Stimulated activated CD8-positive, alpha-beta memory T cell treated with anti-CD3 and anti-CD28 coated beads, Interleukin-7, amount 100 ng/mL, for 1 hour (primary cell): ENCODE measurements around the gene LEAP2.

ENCODE experiments used
- DNase-seq, 2 donors: peaks; one replicate each; pipeline ENCODE4 v3.0.0-alpha.2; 2020; ENCODE audit warnings: low read depth in 2 of 2

LEAP2 gene

DNA sequence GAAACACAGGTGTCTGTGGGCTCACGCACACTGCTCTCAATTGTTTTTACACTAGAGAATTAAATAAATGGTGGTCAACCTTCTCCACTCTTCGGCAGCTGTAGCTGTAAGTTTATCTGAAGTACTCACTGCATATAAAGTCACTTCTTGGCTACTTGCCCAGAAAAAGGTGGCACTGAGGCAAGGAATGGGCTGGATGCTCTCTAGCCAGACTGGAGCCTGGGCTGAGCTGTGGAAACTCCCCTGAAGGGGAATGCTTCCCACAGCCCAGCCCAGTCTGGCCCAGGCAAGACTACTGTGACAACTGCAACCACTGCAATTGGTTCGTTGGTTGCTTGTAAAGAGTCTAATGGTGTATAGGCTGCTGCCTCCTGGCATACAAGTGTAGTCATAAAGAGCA, 4.5 kb downstream of the LEAP2 start:
- DNase-seq = no peak

DNA sequence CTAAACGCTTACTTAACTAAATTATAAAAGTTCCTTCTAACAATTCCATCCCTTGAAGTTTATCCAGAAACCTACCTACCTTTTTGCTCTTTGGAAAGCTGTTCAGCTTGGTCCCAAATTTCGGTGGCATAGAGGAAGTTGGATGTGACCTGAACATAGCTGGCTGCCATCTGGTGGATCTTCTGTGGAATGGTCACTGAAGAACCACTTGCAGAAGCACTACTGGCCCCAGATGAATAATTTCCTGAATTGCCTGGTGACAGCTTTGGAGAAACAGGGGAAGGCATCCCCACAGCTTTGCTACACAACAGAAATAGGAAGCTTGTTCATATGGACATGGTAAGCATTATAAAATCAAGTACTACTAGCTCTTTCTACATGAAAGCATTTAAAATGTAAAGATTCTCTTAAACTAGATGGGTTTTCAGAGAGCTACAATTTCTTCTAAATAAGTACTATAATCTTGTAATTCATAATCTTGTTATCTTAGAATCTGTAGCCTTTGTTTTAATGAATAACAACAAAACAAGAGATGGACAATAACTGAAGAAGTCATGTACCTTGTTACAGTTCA, 9.9 kb downstream of the LEAP2 start:
- DNase-seq = no peak

DNA sequence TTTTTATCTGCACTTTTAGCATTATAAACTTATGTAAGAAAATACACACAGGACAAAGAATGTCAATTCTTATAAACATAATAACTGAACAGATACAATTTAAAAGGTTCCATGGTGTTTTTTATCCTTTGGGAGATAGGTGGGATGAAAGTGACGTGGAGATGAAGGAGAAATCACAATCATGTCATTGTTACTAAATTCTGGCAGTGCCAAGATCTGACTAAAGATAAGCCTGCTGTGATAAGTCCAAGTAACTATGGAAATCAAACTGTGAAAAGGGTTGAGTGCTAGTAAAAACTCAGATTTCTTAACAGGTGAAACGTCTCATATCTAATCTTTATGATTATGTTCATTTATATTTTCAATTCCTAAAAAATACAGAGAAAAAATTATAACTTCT, 11.1 kb downstream of the LEAP2 start:
- DNase-seq = no peak

DNA sequence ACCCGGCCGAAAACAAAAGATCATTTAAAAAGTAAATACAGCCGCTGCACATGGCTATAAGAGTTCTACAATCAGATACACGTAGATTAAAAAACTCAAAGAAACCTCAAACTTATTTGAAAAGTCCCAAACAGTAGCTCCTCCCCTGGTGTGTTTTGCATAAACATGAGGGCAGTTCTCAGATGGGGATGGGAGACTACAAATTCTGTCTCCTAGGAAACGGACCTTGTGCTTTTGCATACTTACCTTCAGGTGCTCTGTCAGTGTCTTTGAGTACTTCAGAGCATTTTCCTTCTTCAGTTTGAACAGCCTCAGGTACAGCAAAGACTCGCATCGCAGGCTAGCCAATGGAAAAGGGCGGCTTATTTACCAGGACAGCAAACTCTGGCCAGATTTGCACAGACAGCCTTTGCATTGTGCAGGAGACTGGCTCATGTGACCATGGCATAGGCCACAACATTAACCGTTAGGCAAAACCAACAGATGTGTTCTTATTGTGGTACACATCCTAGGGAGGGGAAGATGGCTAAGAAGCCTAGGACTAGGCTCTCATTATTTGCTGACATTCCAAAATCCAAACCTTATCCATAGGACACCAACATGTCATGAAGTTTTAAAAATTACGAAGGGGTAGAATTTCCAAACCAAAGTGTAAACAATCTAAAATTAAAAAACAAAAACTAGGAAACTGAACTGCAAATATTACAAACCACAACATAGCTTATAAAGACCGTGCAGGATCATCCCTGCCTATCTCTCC, 12.8 kb downstream of the LEAP2 start:
- no peak for DNase-seq

DNA sequence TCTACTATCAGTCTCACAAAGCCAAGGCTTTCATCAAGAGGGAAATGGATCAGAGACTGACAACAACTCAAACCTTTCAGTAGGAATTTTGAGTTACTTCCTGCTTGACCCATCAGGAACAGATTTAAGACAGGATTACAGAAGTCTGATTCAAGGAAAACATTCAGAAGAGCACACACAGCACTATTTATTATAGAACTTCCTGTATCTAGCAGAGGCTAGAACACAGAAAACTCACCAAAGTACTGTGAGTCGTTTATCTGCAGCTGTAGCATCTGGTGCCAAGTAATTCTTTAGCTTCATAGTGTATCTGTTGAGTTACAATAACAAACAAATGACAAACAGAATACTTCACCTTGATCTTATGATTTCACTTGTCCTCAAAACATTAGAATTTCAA, 13.8 kb downstream of the LEAP2 start:
- no peak for DNase-seq

DNA sequence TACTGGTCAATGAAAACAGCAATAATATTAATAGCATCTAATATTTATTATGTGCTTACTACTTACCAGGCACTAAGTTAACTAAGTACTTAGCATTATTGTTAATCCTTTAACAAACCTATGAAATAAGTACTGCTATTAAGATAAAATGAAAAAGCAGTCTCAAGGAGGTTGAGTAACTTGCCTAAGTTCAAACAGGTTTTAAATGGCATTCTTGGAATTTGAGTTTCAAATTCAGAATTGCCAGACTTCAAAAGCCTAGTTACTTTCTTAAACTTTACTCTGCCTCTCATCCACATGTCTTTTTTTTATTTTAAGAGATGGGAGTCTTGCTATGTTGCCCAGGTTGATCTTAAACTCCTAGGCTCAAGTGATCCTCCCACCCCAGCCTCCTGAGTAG, 16.0 kb downstream of the LEAP2 start:
- DNase-seq = no peak

DNA sequence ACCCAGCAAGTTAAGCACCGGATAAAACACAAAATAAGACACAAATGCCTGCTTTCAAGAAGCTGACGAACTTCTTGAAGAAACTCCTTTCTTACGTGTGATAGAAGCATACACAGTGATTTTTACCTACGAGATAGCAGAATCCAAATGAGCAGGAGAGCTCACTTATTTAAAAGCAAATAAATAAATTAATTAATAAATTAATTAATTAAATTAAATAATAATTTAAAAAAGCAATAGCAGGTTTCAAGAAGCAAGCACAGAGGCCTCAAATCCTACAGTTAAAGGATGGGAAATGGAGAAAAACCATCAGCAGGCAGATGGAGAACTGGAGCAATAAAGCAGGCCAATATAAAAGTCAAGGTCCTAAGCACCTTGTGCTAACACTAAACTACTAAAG, 17.3 kb downstream of the LEAP2 start:
- no peak for DNase-seq

DNA sequence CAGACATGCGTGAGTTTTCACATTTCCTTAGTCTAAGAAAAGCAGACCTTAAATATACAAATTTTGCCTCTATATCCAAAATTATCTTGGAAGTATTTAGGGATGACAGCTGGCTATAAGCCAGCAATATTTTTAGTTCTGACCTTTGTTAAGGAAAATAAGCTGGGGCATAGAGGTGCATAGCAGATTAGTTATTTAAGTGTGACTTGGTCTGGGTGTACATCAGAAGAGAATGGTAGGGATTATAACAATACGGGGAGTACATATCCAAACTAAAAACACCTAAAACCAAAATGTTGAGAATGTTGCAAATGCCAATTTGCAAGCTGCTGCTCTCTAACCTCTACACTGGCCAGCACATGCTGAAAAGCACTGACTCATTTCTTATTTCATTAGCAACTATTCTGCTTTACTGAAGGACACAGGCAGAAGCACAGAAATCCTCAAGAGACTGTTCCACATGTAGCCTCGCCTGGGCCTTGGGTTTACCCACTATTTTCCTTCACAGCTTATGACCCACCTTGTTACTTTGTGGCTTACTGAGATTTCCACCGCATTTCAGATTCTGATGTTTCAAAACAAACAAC, 22.3 kb downstream of the LEAP2 start:
- DNase-seq = no peak

DNA sequence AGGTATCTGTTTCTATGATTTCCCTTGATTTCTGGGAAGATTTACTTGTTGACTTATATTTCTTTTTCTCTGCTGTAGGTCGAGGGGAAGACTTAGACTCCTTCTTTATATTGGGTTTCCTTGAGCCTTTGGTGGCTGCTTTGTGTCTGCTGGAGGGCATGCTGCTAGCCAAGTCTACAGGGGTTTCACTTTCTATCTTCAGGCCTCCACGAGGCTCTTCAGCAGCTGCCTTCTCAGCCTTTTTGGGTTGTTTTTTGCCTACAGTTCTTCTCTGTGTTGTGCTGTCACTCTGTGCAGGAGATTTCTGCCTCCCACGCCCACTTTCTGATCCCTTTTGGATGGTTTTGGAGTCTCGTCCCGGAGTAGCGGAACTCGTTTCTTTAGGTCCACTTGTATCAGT, 23.2 kb downstream of the LEAP2 start:
- no peak for DNase-seq

DNA sequence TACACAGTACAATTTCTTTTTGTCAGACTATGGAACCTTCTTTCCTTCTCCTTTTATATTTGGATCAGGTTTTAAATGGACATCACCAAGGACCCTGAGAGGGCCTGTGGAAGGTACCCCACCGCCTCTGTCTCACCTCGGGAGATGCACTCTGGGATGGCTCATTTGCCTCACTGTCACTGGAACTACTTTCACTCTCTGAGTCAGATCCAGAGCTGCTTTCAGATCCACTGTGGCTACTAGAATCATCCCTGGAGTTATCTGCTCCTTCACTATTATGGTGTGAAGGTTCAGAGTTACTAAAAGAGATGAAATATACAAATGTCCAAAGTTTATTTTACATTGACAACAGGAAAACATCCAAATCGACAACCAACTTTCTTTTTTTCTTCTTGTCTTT, 24.6 kb downstream of the LEAP2 start:
- no peak for DNase-seq

DNA sequence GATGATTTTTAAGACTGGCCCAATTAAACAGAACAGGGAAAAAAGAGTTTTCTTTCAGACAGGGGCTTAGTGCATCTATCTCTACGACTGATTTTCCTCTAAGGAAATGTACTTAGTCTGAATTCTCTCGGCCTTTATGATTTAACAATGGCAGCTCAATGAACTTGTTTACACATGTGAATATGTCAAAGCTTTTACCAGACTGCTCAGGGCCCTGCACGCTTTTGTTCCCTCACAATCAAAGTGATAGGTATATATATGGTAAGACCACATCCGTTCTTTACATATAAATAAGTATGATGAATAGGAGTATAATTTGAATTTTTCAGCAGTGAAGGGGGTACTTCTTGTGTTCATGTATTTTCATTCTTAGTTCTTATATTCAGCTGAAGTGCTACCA, 27.6 kb downstream of the LEAP2 start:
- no peak for DNase-seq

DNA sequence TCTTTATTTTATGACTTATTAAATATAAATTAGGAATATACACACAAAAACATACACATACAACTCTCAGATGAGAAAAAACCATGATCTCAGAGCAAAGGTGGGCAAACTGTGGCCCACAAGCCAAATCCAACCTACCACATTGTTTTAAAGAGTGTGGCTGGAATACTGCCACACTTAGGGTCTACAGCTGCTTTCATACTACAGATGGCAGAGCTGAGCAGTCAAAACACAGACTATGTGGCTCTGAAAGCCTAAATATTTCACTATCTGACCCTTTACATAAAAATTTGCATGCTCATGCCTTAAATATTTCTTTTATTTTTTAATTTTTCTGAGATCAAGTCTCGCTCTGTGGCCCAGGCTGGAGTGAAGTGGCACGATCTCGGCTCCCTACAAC, 28.3 kb downstream of the LEAP2 start:
- no peak for DNase-seq

DNA sequence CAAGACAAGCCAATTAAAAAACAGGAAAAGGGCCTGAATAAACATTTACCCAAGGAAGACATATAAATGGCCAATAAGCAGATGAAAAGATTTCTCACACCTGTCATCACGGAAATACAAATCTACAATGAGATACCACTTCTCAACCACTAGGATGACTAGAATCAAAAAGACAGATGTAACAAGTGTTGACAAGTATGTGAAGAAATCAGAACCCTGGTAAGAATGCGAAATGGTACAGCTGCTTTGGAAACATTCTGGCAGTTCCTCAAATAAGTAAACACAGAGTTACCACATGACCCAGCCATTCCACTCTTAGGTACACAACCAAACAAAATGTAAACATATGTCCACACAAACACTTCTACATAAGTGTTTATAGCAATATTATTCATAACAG, 32.5 kb downstream of the LEAP2 start:
- no peak for DNase-seq

DNA sequence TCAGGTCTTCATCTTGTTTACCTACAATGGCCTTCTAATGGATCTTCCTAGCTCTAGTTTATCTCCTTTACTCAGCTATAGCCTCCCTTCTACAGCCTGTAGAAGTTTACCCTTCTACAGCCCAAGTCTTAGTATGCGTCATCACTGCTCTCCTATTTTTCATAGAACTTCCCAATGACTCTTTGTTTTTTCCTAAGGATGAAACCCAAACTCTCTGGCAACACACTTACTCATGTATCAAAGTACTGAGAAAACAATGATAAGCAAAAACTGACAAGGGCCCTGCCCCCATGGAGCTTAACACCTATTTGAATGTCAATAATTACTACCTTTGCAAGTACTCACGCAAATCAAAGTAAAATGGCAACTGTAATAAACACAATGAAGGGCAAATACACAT, 33.7 kb downstream of the LEAP2 start:
- no peak for DNase-seq

DNA sequence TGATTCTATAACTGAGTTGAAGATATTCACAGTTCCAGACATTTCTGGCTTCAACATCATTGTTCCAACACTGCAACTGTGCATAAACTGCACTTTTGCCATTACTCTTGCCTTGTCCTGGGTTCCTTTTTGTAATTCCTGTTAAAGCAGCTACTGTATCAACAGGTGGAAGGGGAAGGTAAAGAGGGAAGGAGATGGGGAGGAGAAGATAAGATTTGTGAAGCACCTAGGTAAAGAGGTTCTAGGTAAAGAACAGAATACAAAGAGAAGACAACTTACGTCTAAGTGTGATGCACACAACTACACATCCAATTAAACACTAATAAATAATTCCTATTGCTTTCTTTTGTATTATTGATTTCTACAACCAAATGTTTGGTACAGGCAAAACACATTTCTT, 36.2 kb downstream of the LEAP2 start:
- DNase-seq = no peak

DNA sequence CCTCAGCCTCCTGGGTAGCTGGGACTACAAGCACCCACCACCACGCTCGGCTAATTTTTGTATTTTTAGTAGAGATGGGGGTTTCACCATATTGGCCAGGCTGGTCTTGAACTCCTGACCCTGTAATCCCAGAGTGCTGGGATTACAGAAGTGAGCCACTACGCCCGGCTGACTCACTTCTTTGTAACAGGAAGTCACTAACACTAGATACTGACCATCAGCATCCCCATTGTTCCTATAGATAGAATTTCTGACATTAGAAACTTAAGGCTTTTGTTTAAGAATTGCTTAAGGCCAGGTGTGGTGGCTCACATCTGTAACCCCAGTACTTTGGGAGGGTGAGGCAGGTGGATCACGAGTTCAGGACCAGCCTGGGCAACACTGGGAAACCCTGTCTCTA, 42.2 kb downstream of the LEAP2 start:
- no peak for DNase-seq

DNA sequence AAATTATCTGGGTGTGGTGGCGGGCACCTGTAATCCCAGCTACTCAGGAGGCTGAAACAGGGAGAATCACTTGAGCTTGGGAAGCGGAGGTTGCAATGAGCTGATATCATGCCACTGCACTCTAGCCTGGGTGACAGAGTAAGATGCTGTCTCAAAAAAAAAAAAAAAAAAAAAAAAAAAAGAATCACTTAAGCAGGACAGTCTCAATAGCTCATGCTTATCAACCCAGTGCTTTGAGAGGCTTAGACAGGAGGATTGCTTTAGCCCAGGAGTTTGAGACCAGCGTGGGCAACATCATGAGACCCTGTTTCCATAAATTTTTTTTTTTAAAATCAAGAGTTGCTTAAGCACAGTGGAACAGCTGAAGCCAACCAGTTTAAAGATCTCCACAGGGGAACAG, 42.6 kb downstream of the LEAP2 start:
- no peak for DNase-seq
